NCI-H2227 (cell line): ENCODE data around the gene PAOX.
"Not testable (repeated sequence)": the region's sequence is repeated elsewhere in the genome, so short reads cannot be mapped to it uniquely, and the experiment has no call there.

Experiments
- DNase-seq: peaks from one replicate; lab custom pipeline; 2025; ENCODE audit not compliant: unreplicated experiment; lab: John Stamatoyannopoulos, UW

PAOX gene

GRCh38 chr10:133403359-133403758 is 24.3 kb downstream of the PAOX start:
- DNase-seq = no peak

- no peak for DNase-seq
Measured at GRCh38 chr10:133403784-133404183, 24.7 kb downstream of the PAOX start.

- DNase-seq = no peak
Measured at GRCh38 chr10:133405272-133405671, 26.2 kb downstream of the PAOX start.

- DNase-seq = no peak
Measured at GRCh38 chr10:133405844-133406527, 26.9 kb downstream of the PAOX start.

- no peak for DNase-seq
Measured at GRCh38 chr10:133411523-133412380, 32.7 kb downstream of the PAOX start.

- DNase-seq = no peak
Measured at GRCh38 chr10:133412381-133412711, 33.3 kb downstream of the PAOX start.

- not testable (repeated sequence) for DNase-seq
Measured at GRCh38 chr10:133414401-133414800, 35.3 kb downstream of the PAOX start.

GRCh38 chr10:133415752-133416151 is 36.7 kb downstream of the PAOX start:
- DNase-seq = no peak

GRCh38 chr10:133418289-133418993 is 39.4 kb downstream of the PAOX start:
- DNase-seq = no peak

GRCh38 chr10:133419211-133419950 is 40.3 kb downstream of the PAOX start:
- no peak for DNase-seq

- DNase-seq = no peak
Measured at GRCh38 chr10:133420028-133420427, 41.0 kb downstream of the PAOX start.

GRCh38 chr10:133420579-133420978 is 41.5 kb downstream of the PAOX start:
- DNase-seq = no peak

- DNase-seq = no peak
Measured at GRCh38 chr10:133421336-133422222, 42.5 kb downstream of the PAOX start.

- no peak for DNase-seq
Measured at GRCh38 chr10:133422223-133422806, 43.3 kb downstream of the PAOX start.

- no peak for DNase-seq
Measured at GRCh38 chr10:133422807-133423771, 44.0 kb downstream of the PAOX start.

GRCh38 chr10:133424102-133424501 is 45.0 kb downstream of the PAOX start:
- DNase-seq = peak; percentile 20

- not testable (repeated sequence) for DNase-seq
Measured at GRCh38 chr10:133424601-133425000, 45.5 kb downstream of the PAOX start, which contains the start of gene SPRN. Gene SPRN (minus strand): TSS chr10:133424625. CDS start chr10:133423681, 944 bp downstream.

- DNase-seq = not testable (repeated sequence)
Measured at GRCh38 chr10:133429571-133429970, 50.5 kb downstream of the PAOX start.
